H1 (cell line): ENCODE data around the gene AVPR2. TPM values are rescaled to one million over a fixed set of nuclear protein-coding genes. Genes with fewer than 3 reads are reported as not detected.

ENCODE experiments used
- CTCF ChIA-PET: fragments of 300-600 bp; sonication (Branson Sonifier 250); formaldehyde crosslinking; loops from one replicate; lab custom pipeline; 2021; ENCODE audit not compliant: partially characterized antibody; lab: Charles Lee
- POLR2A ChIA-PET: fragments of 300-600 bp; sonication (Branson Sonifier 250); formaldehyde crosslinking; loops from one replicate; lab custom pipeline; 2021; ENCODE audit warnings: inconsistent platforms; ENCODE audit not compliant: partially characterized antibody; lab: Charles Lee
- DNase-seq, 2 experiments: peaks; one replicate each; pipeline versions ENCODE4 v3.0.0 to v3.0.0-alpha.2; 2010 to 2022; ENCODE audit warnings: low spot score in 2 of 2, low read depth in 1 of 2, mixed read lengths in 1 of 2
- FAIRE-seq: peaks from 2 replicates; lab custom pipeline; 2011; peaks lifted over from hg19 to GRCh38; lab: Jason Lieb, UNC
- H2AFZ ChIP-seq: 2 replicates; pipeline ENCODE4 v1.8.1; 2012; ENCODE audit warnings: low read length, inconsistent platforms
- H2AK5ac ChIP-seq: 2 replicates; pipeline ENCODE4 v1.6.1; 2013; ENCODE audit warnings: low read depth, low read length
- H2BK120ac ChIP-seq: replicated peaks from 2 replicates; pipeline ENCODE3; 2013; ENCODE audit warnings: low read depth, low read length, inconsistent platforms
- H2BK12ac ChIP-seq: 2 replicates; pipeline ENCODE4 v1.6.1; 2013; ENCODE audit warnings: low read depth, low read length
- H2BK15ac ChIP-seq: 2 replicates; pipeline ENCODE4 v1.6.1; 2013; ENCODE audit warnings: low read length
- H2BK20ac ChIP-seq: 2 replicates; pipeline ENCODE4 v1.6.1; 2013; ENCODE audit warnings: low read length
- H2BK5ac ChIP-seq: 2 replicates; pipeline ENCODE4 v1.6.1; 2013; ENCODE audit warnings: low read depth, low read length
- H3K14ac ChIP-seq: 2 replicates; pipeline ENCODE4 v1.6.1; 2013; ENCODE audit warnings: inconsistent platforms; ENCODE audit not compliant: insufficient read length
- H3K18ac ChIP-seq: 2 replicates; pipeline ENCODE4 v1.6.1; 2013; ENCODE audit warnings: low read length; ENCODE audit errors: extremely low read depth
- H3K23ac ChIP-seq: 2 replicates; pipeline ENCODE4 v1.6.1; 2013; ENCODE audit warnings: inconsistent platforms; ENCODE audit not compliant: insufficient read length
- H3K23me2 ChIP-seq: 2 replicates; pipeline ENCODE4 v1.6.1; 2013; ENCODE audit warnings: low read depth, low read length
- H3K27ac ChIP-seq: 2 replicates; pipeline ENCODE4 v1.6.1; 2011; ENCODE audit warnings: low read depth, low read length, inconsistent platforms
- H3K27me3 ChIP-seq, 4 experiments: replicated peaks in 1 of 4; 1 replicate in 1 of 4; 2 replicates in 3 of 4; pipeline versions ENCODE4 v1.6.1 to v1.8.1; 2011 to 2013; ENCODE audit warnings: low read length in 3 of 4, mild to moderate bottlenecking in 3 of 4, inconsistent platforms in 2 of 4, mixed read lengths in 2 of 4, moderate library complexity in 1 of 4; ENCODE audit not compliant: control insufficient read depth in 3 of 4, insufficient read depth in 3 of 4; ENCODE audit errors: extremely low read depth in 1 of 4
- H3K36me3 ChIP-seq, 4 experiments: 2 replicates each; pipeline versions ENCODE4 v1.6.1 to v1.8.1; 2011 to 2013; ENCODE audit warnings: mild to moderate bottlenecking in 4 of 4, low read length in 3 of 4, moderate library complexity in 2 of 4, control low read depth in 1 of 4, inconsistent platforms in 1 of 4; ENCODE audit not compliant: insufficient read depth in 4 of 4, control insufficient read depth in 2 of 4
- H3K4ac ChIP-seq: replicated peaks from 2 replicates; pipeline ENCODE3; 2013; ENCODE audit warnings: low read length, low read depth, mixed read lengths, inconsistent platforms; ENCODE audit not compliant: insufficient read length
- H3K4me1 ChIP-seq, 4 experiments: replicated peaks in 1 of 4; 1 replicate in 1 of 4; 2 replicates in 3 of 4; pipeline versions ENCODE4 v1.6.1 to v1.8.1; 2011 to 2013; ENCODE audit warnings: low read length in 3 of 4, inconsistent platforms in 2 of 4, mixed read lengths in 1 of 4; ENCODE audit not compliant: insufficient read depth in 4 of 4, control insufficient read depth in 3 of 4
- H3K4me2 ChIP-seq, 2 experiments: 2 replicates each; pipeline versions ENCODE4 v1.6.1 to v1.8.1; 2011 to 2013; ENCODE audit warnings: low read depth in 2 of 2, low read length in 2 of 2, control low read depth in 1 of 2, inconsistent platforms in 1 of 2, mild to moderate bottlenecking in 1 of 2; ENCODE audit not compliant: insufficient read depth in 1 of 2
- H3K4me3 ChIP-seq, 4 experiments: fragments of 200-600, 300-600 bp in 1 of 4; sonication (generic), shearing (Covaris generic), sonication (Bioruptor Twin) in 1 of 4; 2 replicates each; pipeline versions ENCODE4 v1.5.1 to v1.8.1; 2011 to 2016; ENCODE audit warnings: low read length in 4 of 4, low read depth in 3 of 4, control low read depth in 2 of 4, inconsistent platforms in 2 of 4, mild to moderate bottlenecking in 2 of 4, mixed read lengths in 1 of 4, moderate library complexity in 1 of 4; ENCODE audit not compliant: insufficient read depth in 2 of 4; ENCODE audit errors: extremely low read depth in 1 of 4
- H3K56ac ChIP-seq: replicated peaks from 2 replicates; pipeline ENCODE3; 2013; ENCODE audit warnings: low read depth, mild to moderate bottlenecking, mixed read lengths, low read length, inconsistent platforms; ENCODE audit not compliant: insufficient read length
- H3K79me1 ChIP-seq: 2 replicates; pipeline ENCODE4 v1.6.1; 2013; ENCODE audit warnings: low read depth, low read length, control low read depth
- H3K79me2 ChIP-seq, 2 experiments: 2 replicates each; pipeline versions ENCODE4 v1.6.1 to v1.8.1; 2012 to 2013; ENCODE audit warnings: low read length in 2 of 2, mild to moderate bottlenecking in 2 of 2, inconsistent platforms in 1 of 2; ENCODE audit not compliant: insufficient read depth in 2 of 2, control insufficient read depth in 1 of 2
- H3K9ac ChIP-seq, 4 experiments: replicated peaks in 1 of 4; 1 replicate in 1 of 4; 2 replicates in 3 of 4; pipeline versions ENCODE4 v1.6.1 to v1.8.1; 2011 to 2013; ENCODE audit warnings: low read depth in 3 of 4, low read length in 3 of 4, control low read depth in 2 of 4, mild to moderate bottlenecking in 2 of 4, moderate library complexity in 2 of 4, inconsistent platforms in 1 of 4; ENCODE audit errors: extremely low read depth in 1 of 4
- H3K9me3 ChIP-seq, 2 experiments: 2 replicates each; pipeline versions ENCODE4 v1.6.1 to v1.8.1; 2012 to 2013; ENCODE audit warnings: mild to moderate bottlenecking in 2 of 2, moderate library complexity in 2 of 2, control low read depth in 1 of 2, inconsistent platforms in 1 of 2, low read depth in 1 of 2, low read length in 1 of 2, mixed read lengths in 1 of 2; ENCODE audit not compliant: insufficient read depth in 2 of 2
- H4K20me1 ChIP-seq, 2 experiments: replicated peaks in 1 of 2; 2 replicates each; pipeline versions ENCODE3 to v1.8.1; 2011 to 2013; ENCODE audit warnings: inconsistent platforms in 2 of 2, low read length in 2 of 2, mild to moderate bottlenecking in 1 of 2; ENCODE audit not compliant: insufficient read depth in 2 of 2, control insufficient read depth in 1 of 2
- H4K5ac ChIP-seq: 2 replicates; pipeline ENCODE4 v1.6.1; 2013; ENCODE audit warnings: low read length, low read depth, mixed read lengths, inconsistent platforms; ENCODE audit not compliant: insufficient read length
- H4K8ac ChIP-seq: 2 replicates; pipeline ENCODE4 v1.8.0; 2013; ENCODE audit warnings: mild to moderate bottlenecking, moderate library complexity, low read length, inconsistent platforms; ENCODE audit not compliant: insufficient read depth; ENCODE audit errors: extremely low read depth
- H4K91ac ChIP-seq: replicated peaks from 2 replicates; pipeline ENCODE3; 2013; ENCODE audit warnings: low read length, mixed read lengths, inconsistent platforms; ENCODE audit not compliant: insufficient read length
- BACH1 ChIP-seq: IDR thresholded peaks from 2 replicates; pipeline ENCODE4 v1.6.1; 2012; ENCODE audit warnings: low read length, improper control_type of control experiment
- BRCA1 ChIP-seq: IDR thresholded peaks from 2 replicates; pipeline ENCODE4 v1.6.1; 2012; ENCODE audit warnings: low read depth, low read length, improper control_type of control experiment
- CEBPB ChIP-seq: IDR thresholded peaks from 2 replicates; pipeline ENCODE4 v1.6.1; 2012; ENCODE audit warnings: low read depth, low read length
- CHD1 ChIP-seq: IDR thresholded peaks from 2 replicates; pipeline ENCODE4 v1.6.1; 2012; ENCODE audit warnings: low read depth, low read length, improper control_type of control experiment
- CTBP2 ChIP-seq: IDR thresholded peaks from 2 replicates; pipeline ENCODE4 v1.7.0; 2011; ENCODE audit warnings: borderline replicate concordance, mild to moderate bottlenecking, moderate library complexity, mixed read lengths, low read length; ENCODE audit not compliant: insufficient read depth, insufficient read length
- FOSL1 ChIP-seq: IDR thresholded peaks from 2 replicates; pipeline ENCODE4 v1.6.1; 2011; ENCODE audit warnings: mild to moderate bottlenecking, low read depth, low read length, moderate library complexity; ENCODE audit not compliant: insufficient read depth
- GABPA ChIP-seq: IDR thresholded peaks from 2 replicates; pipeline ENCODE4 v1.6.1; 2011; ENCODE audit warnings: mild to moderate bottlenecking, low read length, moderate library complexity, borderline replicate concordance; ENCODE audit not compliant: insufficient read depth
- NANOG ChIP-seq: IDR thresholded peaks from 2 replicates; pipeline ENCODE4 v1.6.1; 2011; ENCODE audit warnings: low read length, low read depth, mild to moderate bottlenecking, inconsistent platforms; ENCODE audit not compliant: insufficient read depth, poor library complexity, severe bottlenecking
- PHF8 ChIP-seq: fragments of 200-600 bp; sonication (generic); conservative IDR thresholded peaks from 2 replicates; pipeline ENCODE4 v1.7.1; 2012; ENCODE audit warnings: low read depth, mild to moderate bottlenecking, inconsistent platforms, low read length, moderate library complexity
- RAD21 ChIP-seq, 2 experiments: IDR thresholded peaks in 1 of 2; conservative IDR thresholded peaks in 1 of 2; 2 replicates each; pipeline ENCODE4 v1.6.1; 2011; ENCODE audit warnings: low read depth in 2 of 2, low read length in 2 of 2, improper control_type of control experiment in 1 of 2, inconsistent platforms in 1 of 2, mild to moderate bottlenecking in 1 of 2, moderate library complexity in 1 of 2
- RBBP5 ChIP-seq: IDR thresholded peaks from 2 replicates; pipeline ENCODE4 v1.7.1; 2012; ENCODE audit warnings: low read depth, mild to moderate bottlenecking, inconsistent platforms, low read length, moderate library complexity, borderline replicate concordance
- SP4 ChIP-seq: IDR thresholded peaks from 2 replicates; pipeline ENCODE4 v1.6.1; 2012; ENCODE audit warnings: low read length, inconsistent platforms
- ZNF274 ChIP-seq: IDR thresholded peaks from 2 replicates; pipeline ENCODE4 v1.7.0; 2012; ENCODE audit warnings: low read length, borderline replicate concordance; ENCODE audit errors: extremely low read depth
- WGBS, 2 experiments: shearing (Covaris generic) in 1 of 2; methylation state at CpG; one replicate each; pipeline versions ENCODE4 v1.1.6 to v1.1.7; 2013 to 2015; ENCODE audit warnings: low lambda C conversion rate in 2 of 2, mixed read lengths in 2 of 2, inconsistent platforms in 1 of 2, low coverage in 1 of 2, missing lambda C conversion rate in 1 of 2; ENCODE audit not compliant: insufficient replicate concordance in 2 of 2, insufficient coverage in 1 of 2, insufficient read length in 1 of 2; ENCODE audit errors: extremely low coverage in 1 of 2, missing lambda C conversion rate in 1 of 2; 5-methylcytosine and 5-hydroxymethylcytosine counted together
- polyA plus RNA-seq, 7 experiments: library from polyadenylated mRNA; depleted of rRNA in 3 of 7; stranded (reverse) in 5 of 7; unstranded in 2 of 7; fragments of >200 nt in 5 of 7; fragments of 200-250 nt in 2 of 7; gene quantifications; 1 replicate in 5 of 7; 2 replicates in 1 of 7; 4 replicates in 1 of 7; pipeline versions ENCODE4 v1.2.1 to v1.2.3, GENCODE V29; 2011 to 2013; ENCODE audit warnings: missing spikeins in 2 of 7, mixed read lengths in 2 of 7
- total RNA-seq: library from RNA; stranded (reverse); fragmentation: NEBNext Ultra II Directional; extraction: Animal tissue kit (Norgen Biotek cat#: 25700); gene quantifications from 2 replicates; pipeline ENCODE4 v1.2.1, GENCODE V29; 2021

AVPR2 gene
- total and polyA plus RNA-seq, 2 of the 8 experiments (the other 6 are each of a cell fraction or from before 2014, with no cell fraction given): 0.09 TPM; not detected in 1

DNA sequence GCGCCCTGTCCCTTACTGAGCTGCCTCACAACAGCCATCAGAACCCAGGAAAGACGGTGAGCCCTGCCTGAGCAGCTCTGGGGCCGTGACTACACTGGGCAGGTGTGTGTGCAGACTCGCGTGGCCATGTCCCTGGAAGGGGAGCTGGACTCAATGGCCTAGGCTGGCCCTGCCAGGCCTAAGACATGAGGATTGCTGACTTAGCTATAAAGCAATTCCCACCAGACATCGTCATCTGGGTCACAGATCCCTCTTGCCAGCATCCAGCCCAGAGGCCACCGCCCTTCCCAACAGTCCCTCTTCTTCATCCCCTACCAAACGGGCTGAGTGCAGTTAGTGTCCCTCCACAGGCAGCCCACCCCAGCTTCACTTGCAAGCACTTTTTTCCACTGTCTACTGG, 26.7 kb downstream of the AVPR2 start:
- peaks cover 0 to 13% of the 10 kb centered on the region in 2 experiments; a peak in 2 of 4 replicates for H3K79me2 ChIP-seq
- H3K18ac ChIP-seq: no peak overlapping the region
- no peak overlapping the region for H2BK12ac ChIP-seq
- H2AFZ ChIP-seq: no peak overlapping the region
- ChIA-PET CTCF (interaction anchor here (19.6 kb wide), 1 partner anchor 17 kb away, joined by 272 read pairs; the partner anchor contains the start of gene RENBP), POLR2A (interaction anchor here (14.9 kb wide), 1 partner anchor 10 kb away, joined by 231 read pairs; the partner anchor contains the start of genes NAA10 and RENBP)
- FAIRE-seq: no peak
- H3K36me3 ChIP-seq: peaks cover 0 to 10% (median 4%) of the 10 kb centered on the region in 4 experiments; a peak in 2 of 8 replicates
- H2BK5ac ChIP-seq: no peak overlapping the region
- no peak overlapping the region for H3K56ac ChIP-seq
- no peaks in the 10 kb centered on the region for H3K79me1 ChIP-seq
- no peak overlapping the region for H2BK20ac ChIP-seq
- H3K4me3 ChIP-seq: no peak overlapping the region
- no peak overlapping the region for H2AK5ac ChIP-seq
- no peak overlapping the region for H4K91ac ChIP-seq
- H3K9ac ChIP-seq: no peak overlapping the region
- H3K27ac ChIP-seq: no peak overlapping the region
- H3K4me2 ChIP-seq: no peak overlapping the region
- no peak overlapping the region for H4K8ac ChIP-seq
- H2BK15ac ChIP-seq: no peak overlapping the region
- no peak overlapping the region for H2BK120ac ChIP-seq
- peaks cover 15% of the 10 kb centered on the region; the same call in 1 of the 2 replicates for H3K23me2 ChIP-seq
- WGBS, 2 experiments: 80% methylated on average over 2 of the region's 8 CpGs; no CpG with 5 or more reads in 1 of the 2 experiments
- no peaks in the 10 kb centered on the region for H3K27me3 ChIP-seq
- no peak overlapping the region for H4K5ac ChIP-seq
- H4K20me1 ChIP-seq: peaks cover 0 to 3% of the 10 kb centered on the region in 2 experiments
- H3K14ac ChIP-seq: no peak overlapping the region
- H3K4me1 ChIP-seq: peaks cover 0 to 18% (median 14%) of the 10 kb centered on the region in 4 experiments; a peak in 6 of 7 replicates
- H3K4ac ChIP-seq: no peak overlapping the region
- H3K9me3 ChIP-seq: no peaks in the 10 kb centered on the region
- no peak overlapping the region for H3K23ac ChIP-seq
- DNase-seq: no peak
- TF ChIP-seq ZNF274 (no peak), RAD21 (IDR thresholded peaks at IDR 0.05 in 1 of 2, conservative IDR thresholded peaks at IDR 0.05 in 1 of 2; ENCODE audit: low read depth in 2 of 2, low read length in 2 of 2) (no peak), SP4 (no peak), CTBP2 (no peak), FOSL1 (no peak), CEBPB (no peak), CHD1 (no peak), RBBP5 (no peak), BACH1 (no peak), GABPA (no peak), NANOG (no peak), PHF8 (no peak), BRCA1 (no peak)
